Natural killer cell treated with Interleukin-12 subunit alpha and Interleukin-12 subunit beta and Interleukin-15 and Interleukin-18, amount 100 ng/mL, for 72 hours (primary cell): ENCODE measurements around the gene MRPS31. TPM values are rescaled to one million over a fixed set of nuclear protein-coding genes. Genes with fewer than 3 reads are reported as not detected.

Source experiments
- ATAC-seq, 2 donors: fragments of 150-1000 bp; cut with Tn5 transposase in 1 of 2; sonication (Bioruptor Pico), chemical (Tn5 transposase) in 1 of 2; 2 replicates each; pipeline ENCODE4 v1.10.0; 2021
- DNase-seq: peaks from one replicate; pipeline ENCODE4 v3.0.0; 2022; ENCODE audit warnings: low spot score
- H3K27ac Mint-ChIP-seq, 2 donors: 1 replicate in 1 of 2; 2 replicates in 1 of 2; pipeline ENCODE4 v1.8.0; 2022; ENCODE audit warnings: mixed read lengths in 2 of 2, mild to moderate bottlenecking in 1 of 2, moderate library complexity in 1 of 2
- H3K27me3 Mint-ChIP-seq, 2 donors: 1 replicate in 1 of 2; 2 replicates in 1 of 2; pipeline ENCODE4 v1.8.0; 2022; ENCODE audit warnings: mixed read lengths in 2 of 2
- H3K36me3 Mint-ChIP-seq: one replicate; pipeline ENCODE4 v1.8.0; 2022; ENCODE audit warnings: mixed read lengths
- H3K4me1 Mint-ChIP-seq, 2 donors: 1 replicate in 1 of 2; 2 replicates in 1 of 2; pipeline ENCODE4 v1.8.0; 2022; ENCODE audit warnings: low read depth in 2 of 2, mixed read lengths in 2 of 2, mild to moderate bottlenecking in 1 of 2
- H3K4me3 Mint-ChIP-seq: one replicate; pipeline ENCODE4 v1.8.0; 2022; ENCODE audit warnings: mixed read lengths
- H3K9me3 Mint-ChIP-seq: 2 replicates; pipeline ENCODE4 v1.8.0; 2022; ENCODE audit warnings: mixed read lengths
- total RNA-seq, 2 donors: library from RNA; stranded (reverse); gene quantifications; one replicate each; pipeline ENCODE4 v1.2.3, GENCODE V29; 2022

MRPS31 gene
- total RNA-seq, 2 donors from 2014 or later = 25.2 to 27.4 TPM

- DNase-seq (no peak), ATAC-seq (no peak)
- Mint-ChIP-seq H3K4me1 (no peaks in the 10 kb centered on the region), H3K27ac (no peak overlapping the region), H3K36me3 (no peaks in the 10 kb centered on the region), H3K4me3 (no peak overlapping the region), H3K27me3 (peaks cover 0 to 2% of the 10 kb centered on the region in 2 donors), H3K9me3 (no peaks in the 10 kb centered on the region)
Measured at GRCh38 chr13:40692946-40693345, 78.0 kb downstream of the MRPS31 start.

GRCh38 chr13:40688781-40689180, 82.2 kb downstream of the MRPS31 start:
- DNase-seq = no peak
- no peaks in the 10 kb centered on the region for H3K9me3 Mint-ChIP-seq
- peaks cover 0 to 2% of the 10 kb centered on the region in 2 donors for H3K27me3 Mint-ChIP-seq
- no peaks in the 10 kb centered on the region for H3K36me3 Mint-ChIP-seq
- no peak overlapping the region for H3K4me3 Mint-ChIP-seq
- H3K4me1 Mint-ChIP-seq = no peaks in the 10 kb centered on the region
- no peak for ATAC-seq
- H3K27ac Mint-ChIP-seq = no peak overlapping the region

GRCh38 chr13:40682449-40683240, 88.3 kb downstream of the MRPS31 start:
- DNase-seq (no peak), ATAC-seq (no peak)
- Mint-ChIP-seq H3K27ac (no peak overlapping the region), H3K4me1 (peaks cover 0 to 5% of the 10 kb centered on the region in 2 donors), H3K9me3 (no peaks in the 10 kb centered on the region), H3K36me3 (no peaks in the 10 kb centered on the region), H3K4me3 (no peak overlapping the region), H3K27me3 (no peaks in the 10 kb centered on the region)

DNA sequence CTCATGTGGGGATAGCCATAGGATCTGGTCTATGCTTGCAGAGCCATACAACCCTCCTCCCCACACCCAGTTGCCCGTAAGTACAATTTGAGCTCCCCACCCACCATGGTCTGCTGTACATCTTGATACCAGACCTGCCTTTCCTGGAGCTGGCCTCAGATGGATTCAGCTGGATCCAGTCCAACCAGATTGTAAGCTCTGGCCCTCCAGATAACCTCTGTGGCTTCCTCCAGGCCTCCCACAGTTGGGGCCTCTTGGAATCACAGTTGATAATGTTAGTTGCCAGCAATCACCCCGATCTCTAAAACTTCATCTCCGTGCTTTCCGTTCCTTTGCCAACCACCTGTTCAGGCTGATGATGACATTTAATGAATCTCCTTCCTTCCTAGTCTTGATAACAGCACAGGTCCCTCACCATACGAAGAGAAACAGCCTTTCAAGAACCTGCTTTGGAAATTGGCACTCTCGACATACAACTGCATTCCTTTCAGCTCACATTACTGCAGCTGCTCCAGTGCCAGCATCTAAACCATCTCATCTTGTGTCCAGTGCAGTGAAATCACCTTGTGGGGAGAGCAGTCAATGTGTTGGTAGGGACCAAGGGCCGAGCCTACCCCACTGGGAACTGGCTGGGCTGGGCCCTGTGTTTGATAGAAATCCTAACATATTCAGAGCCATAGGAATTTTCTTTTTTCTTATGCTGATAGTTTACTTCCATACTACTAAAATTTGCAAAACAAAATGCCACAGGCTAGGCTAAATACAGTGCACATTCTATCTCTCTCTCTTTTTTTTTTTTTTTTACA, 89.4 kb downstream of the MRPS31 start:
- no peak for ATAC-seq
- H3K4me1 Mint-ChIP-seq = peaks cover 0 to 5% of the 10 kb centered on the region in 2 donors
- H3K4me3 Mint-ChIP-seq = no peak overlapping the region
- H3K36me3 Mint-ChIP-seq = no peaks in the 10 kb centered on the region
- H3K27me3 Mint-ChIP-seq = no peaks in the 10 kb centered on the region
- no peaks in the 10 kb centered on the region for H3K9me3 Mint-ChIP-seq
- no peak for DNase-seq
- no peak overlapping the region for H3K27ac Mint-ChIP-seq

DNA sequence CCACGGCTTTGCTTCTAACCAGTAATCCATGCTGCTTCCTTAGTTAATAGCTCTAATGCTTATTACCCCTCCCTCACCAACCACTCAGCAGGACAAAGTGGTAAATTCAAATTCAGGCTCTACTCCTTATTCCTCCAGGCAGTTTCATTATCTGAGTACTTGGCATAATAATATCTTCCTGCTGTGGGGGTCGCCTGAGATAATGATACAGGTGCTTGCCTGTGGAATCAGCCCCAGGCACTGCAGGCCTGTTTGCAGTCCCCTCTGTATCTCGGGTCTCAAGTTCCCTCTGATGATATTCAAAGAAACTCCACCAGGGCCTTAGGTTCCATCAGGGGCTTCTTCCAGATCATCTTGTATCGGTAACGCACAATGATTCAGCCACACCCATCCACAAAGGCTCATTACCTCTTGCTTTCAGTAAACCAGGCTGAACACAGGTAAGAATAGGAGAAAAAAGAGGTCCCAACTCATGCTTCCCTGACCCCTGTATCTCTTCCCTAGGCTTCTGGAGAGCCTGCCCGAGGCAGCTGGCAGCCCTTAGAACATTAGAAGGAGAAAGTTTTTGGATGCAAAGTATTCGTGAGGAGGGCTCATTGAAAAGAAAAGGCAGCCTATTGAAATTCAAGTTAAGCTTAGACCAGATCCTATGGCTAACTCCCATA, 90.2 kb downstream of the MRPS31 start:
- Mint-ChIP-seq H3K4me3 (no peak overlapping the region), H3K27me3 (no peaks in the 10 kb centered on the region), H3K27ac (no peak overlapping the region), H3K36me3 (no peaks in the 10 kb centered on the region), H3K4me1 (peaks cover 0 to 5% of the 10 kb centered on the region in 2 donors), H3K9me3 (no peaks in the 10 kb centered on the region)
- ATAC-seq = no peak
- no peak for DNase-seq

- DNase-seq (no peak), ATAC-seq (no peak)
- Mint-ChIP-seq H3K4me1 (peaks cover 0 to 5% of the 10 kb centered on the region in 2 donors), H3K36me3 (no peaks in the 10 kb centered on the region), H3K27me3 (no peaks in the 10 kb centered on the region), H3K4me3 (no peak overlapping the region), H3K27ac (no peak overlapping the region), H3K9me3 (no peaks in the 10 kb centered on the region)
Measured at GRCh38 chr13:40679480-40679985, 91.5 kb downstream of the MRPS31 start.

Other genes with a start within 250 kb of the MRPS31 start
- 1 to 10 TPM; 6.1 to 9.5 TPM for gene FOXO1, start 104.5 kb downstream of the MRPS31 start, total RNA-seq
- 10 to 100 TPM in 1 of 2 donors, 1 to 10 TPM in 1; 6.2 to 15.3 TPM for gene SLC25A15, start 18.4 kb upstream of the MRPS31 start, total RNA-seq
- gene ELF1, start 248.1 kb upstream of the MRPS31 start, total RNA-seq = 10 to 100 TPM; 61.8 to 86.1 TPM